Activated CD8-positive, alpha-beta memory T cell treated with anti-CD3 and anti-CD28 coated beads, Interleukin-2, amount 50 U/mL, for 24 hours (primary cell): ENCODE data around the gene DNAJA4.

Experiments
- DNase-seq: peaks from one replicate; pipeline ENCODE4 v3.0.0-alpha.2; 2020; ENCODE audit errors: extremely low read depth

DNAJA4 gene

DNA sequence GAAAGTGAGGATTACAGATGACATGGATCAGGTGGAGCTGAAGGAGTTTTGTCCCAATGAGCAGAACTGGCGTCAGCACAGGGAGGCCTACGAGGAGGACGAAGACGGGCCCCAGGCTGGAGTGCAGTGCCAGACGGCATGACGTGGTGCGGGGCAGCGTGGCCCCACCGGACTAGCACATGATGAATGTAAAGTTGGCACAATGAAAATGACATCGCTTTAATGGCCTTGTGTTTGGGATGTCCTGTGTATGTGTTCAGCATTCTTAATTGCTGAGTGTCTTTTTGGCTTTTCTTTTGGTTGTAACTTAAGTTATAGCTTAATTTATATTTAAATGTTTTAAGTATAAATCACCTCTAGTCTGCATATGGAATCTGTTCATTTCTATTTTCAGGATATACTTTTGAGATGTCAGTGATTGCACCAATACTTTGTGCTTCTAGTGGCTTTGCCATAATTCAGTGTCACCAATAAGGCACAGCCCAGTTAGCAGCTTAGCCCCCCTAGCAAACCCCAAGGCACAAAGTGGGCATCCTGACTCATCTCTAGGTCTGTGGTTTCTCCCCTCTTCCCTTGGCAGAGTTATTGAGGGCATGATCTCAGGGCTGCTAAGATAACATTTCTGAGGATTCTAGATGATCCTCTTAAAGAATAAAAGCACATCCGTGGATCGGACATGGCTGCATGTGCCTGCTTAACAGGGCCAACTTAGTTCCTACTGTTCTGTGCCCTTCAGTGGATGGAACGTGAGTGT lies 16.1 kb downstream of the DNAJA4 start:
- no peak for DNase-seq

DNA sequence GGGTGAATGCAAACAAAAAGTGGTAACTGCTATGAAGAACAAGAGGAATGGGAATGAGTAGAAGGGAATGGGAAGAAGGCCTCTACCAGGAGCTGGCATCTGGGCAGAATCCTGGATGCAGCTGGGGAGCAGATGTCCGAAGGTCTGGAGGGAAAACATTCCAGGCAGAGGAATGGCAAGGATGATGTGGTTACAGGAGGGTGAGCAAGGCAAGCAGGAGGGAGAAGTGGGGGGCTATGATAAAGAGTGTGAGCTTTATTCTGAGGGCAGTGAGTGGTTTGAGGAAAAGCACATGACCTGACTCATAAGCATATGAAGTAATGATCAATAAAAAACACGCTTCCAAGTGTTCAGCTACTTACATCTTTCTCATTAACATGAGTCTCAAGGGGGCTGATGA lies 18.0 kb downstream of the DNAJA4 start:
- no peak for DNase-seq

DNA sequence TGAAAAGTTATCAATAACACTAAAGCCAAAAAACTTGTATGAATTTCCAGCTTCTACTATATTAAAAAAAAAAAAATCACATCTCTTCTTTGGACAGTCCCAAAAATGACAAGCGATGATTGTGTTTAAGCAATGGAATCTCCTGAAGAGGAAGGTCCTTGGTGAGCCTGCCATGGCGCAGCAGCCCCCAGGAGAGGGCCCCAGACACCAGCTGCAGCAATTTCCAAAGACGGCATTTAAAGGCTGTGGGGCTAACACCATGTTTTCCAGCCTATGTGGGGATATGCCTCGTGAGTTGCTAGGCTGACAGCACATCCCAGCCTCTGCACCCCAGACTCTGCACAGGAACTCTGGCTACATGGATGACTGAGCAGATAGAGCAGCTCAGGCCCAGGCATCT lies 20.4 kb downstream of the DNAJA4 start:
- no peak for DNase-seq

DNA sequence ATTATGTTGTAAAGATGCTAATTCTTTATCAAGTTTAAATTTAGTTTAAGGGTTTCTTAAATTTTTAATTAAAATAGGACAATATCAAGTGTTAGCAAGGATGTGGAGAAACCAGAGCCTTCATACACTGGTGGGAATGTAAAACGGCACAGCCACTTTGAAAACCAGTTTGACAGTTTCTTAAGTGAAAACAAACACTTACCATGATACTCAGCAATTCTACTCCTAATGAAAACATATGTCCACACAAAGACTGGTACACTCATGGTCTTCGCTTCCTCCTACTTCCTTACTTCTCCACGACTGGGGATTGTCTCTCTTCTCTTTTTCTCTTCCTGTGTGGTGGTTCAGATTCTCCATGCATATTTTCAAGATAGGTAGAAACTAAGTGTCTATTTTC lies 25.9 kb downstream of the DNAJA4 start:
- no peak for DNase-seq

DNA sequence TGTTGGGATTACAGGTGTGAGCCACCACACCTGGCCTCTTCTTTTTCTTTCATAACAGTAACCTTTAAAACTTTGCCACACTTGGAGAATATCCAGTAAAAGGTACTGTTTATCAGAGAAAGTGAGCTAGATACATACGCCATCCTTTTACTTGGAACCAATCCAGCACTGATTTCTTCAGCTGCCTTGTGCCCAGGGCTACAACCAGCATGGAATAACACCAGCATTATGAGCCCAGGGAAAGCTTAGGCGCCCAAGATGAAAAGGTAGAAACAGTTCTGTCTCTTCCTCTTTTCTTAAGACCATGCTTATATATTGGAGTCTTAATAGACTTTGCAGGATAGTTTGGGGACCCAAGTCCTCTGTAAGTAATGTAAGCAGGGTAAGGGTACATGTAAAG lies 26.7 kb downstream of the DNAJA4 start:
- DNase-seq, result no peak

DNA sequence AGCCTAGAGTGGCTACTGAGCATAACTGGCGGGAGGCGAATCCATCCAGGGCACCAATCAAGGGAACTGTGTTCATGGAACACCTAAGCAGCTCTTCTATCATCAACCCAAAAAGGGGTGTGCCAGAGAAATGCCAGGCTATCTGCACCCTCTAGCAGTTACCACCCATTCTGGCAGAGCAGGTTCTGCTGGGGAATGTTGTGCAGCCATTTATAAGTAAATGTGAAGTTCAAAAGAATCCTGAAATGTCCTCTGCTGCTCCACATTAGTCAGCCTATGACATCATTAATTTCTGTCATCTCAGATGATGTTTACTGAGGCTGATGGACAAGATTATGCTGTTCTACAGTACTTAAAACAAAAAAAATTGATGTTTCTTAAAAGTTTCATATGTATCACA lies 27.3 kb downstream of the DNAJA4 start:
- DNase-seq, result no peak

DNA sequence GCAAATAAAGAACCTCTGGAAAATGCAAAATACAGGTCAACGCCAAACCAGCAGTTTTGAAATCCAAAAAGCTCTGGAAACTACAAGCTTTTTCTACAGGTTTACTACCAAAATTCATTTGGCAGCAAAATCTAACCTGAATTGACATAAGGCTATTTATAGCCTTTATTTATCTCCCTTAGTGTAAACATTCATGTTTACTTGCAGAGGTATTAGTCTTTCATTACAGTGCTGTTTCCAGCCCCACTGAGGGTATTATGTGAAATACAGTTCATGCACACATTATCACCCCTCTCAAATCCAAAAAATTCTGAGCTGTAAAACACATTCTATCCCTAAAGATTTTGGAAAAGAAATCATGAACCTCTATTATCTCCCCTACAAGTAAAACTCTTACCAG lies 27.9 kb downstream of the DNAJA4 start:
- no peak for DNase-seq

DNA sequence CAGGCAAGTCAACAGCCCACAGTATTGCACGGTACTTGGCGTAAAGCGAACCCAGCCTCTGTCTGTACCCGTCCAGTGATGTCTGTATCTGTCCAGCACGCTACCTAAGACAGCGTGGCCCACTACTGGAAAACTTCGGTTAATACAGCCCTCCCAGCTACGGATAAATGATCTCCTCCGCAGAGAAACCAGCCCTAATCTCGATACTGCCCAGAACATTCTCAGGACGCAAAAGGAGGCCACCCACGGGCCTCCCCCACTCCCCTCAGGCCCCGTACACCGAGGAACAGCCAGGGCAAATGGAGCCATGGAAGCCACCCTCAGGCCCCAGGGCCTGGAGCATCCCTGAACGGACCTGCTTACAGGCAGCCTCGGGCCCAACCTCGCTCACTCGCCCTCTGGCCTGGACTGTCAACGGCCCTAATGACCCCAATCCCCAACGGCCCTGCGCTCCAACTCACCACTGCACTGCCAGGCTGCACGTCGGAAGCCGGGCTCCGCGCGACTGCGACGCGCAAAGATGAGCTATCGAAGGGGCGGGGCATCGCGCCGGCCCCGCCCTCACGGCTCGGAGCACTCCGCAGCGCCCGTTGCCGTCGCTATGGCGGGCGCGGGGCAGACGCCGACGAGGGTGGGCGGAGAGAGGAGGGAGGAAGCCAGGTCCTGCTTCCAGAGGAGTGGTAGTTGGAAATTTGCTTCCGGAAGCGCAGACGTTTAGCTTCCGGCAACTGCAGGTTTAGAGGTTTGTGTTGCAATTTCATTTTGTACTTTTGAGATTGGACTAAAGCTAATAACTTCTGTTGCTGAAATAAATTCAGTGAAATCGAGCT lies 35.0 kb downstream of the DNAJA4 start, which contains the start of gene SKIC8:
Gene SKIC8 (minus strand): TSS at position 509 of the 830 bp plus-strand sequence. CDS start 3,923 bp downstream, outside the sequence.
- peak; percentile 67 for DNase-seq

DNA sequence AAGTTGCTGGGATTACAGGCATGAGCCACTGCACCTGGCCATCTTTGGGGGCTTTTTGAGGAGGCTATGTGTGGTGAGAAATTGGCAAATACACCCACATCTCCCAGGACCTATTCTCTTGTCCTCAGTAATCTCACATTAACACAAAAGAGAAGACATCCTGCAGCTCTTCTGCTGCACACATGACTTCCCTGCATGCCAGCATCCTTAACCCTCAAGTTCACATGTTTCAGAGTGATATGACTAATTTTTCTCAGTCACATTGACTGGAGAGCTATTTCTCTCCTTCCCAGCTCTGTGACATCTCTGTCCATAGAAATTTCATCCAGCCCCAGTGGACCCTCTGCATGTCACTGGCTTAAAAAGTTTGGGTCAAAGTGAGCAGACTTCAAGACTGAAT lies 37.0 kb downstream of the DNAJA4 start:
- no peak for DNase-seq

DNA sequence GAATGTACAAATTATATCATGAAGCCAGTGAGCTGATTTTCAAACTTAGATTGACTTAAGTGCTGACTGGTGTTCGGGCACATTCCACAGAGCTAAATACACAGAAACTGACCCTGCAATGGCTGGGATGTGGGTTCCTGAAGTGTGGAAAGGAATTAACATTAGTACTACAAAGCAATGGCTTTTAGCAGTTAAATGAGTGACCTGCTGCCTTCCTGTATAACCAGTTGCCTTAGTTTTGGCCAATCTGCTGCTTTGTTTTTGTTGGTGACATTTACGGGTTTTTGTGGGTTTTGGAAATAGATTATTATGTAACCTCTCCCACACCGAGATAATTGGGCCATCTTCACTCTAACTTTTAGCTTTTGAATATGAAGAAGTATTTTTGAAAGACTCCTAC lies 37.5 kb downstream of the DNAJA4 start:
- no peak for DNase-seq

DNA sequence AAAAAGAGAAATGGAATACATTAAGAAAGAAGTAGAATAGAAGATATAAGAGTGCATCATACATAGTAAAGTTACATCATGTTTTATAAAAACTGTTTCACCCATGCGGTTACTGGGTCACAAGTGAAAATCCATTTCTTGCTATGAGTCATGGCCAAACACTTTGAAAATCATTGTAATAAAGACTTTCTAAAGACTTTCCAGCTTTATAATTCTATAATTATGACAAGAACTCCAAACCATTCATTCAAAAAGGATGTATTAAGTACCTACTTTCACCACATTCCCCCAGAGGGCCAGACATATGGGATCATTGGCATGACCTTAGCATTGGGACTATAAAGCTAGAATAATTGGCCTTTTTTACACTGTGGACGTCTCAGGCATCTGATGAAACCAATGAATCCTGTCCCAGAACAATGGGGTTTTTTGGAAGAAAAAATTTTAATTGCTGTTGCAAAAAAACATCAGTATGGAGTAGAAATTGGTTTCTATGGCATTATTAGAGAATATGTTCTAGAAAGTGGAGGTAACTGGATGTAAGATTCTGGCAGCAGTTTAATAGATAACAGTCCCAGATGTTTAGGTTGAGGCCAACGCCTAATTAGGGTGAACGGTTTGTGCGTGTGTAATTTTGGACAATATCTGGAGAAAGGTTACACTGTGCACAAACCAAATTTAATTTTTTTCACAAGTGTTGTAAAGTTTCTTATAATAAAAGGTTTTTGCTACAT lies 38.4 kb downstream of the DNAJA4 start:
- DNase-seq, result no peak

DNA sequence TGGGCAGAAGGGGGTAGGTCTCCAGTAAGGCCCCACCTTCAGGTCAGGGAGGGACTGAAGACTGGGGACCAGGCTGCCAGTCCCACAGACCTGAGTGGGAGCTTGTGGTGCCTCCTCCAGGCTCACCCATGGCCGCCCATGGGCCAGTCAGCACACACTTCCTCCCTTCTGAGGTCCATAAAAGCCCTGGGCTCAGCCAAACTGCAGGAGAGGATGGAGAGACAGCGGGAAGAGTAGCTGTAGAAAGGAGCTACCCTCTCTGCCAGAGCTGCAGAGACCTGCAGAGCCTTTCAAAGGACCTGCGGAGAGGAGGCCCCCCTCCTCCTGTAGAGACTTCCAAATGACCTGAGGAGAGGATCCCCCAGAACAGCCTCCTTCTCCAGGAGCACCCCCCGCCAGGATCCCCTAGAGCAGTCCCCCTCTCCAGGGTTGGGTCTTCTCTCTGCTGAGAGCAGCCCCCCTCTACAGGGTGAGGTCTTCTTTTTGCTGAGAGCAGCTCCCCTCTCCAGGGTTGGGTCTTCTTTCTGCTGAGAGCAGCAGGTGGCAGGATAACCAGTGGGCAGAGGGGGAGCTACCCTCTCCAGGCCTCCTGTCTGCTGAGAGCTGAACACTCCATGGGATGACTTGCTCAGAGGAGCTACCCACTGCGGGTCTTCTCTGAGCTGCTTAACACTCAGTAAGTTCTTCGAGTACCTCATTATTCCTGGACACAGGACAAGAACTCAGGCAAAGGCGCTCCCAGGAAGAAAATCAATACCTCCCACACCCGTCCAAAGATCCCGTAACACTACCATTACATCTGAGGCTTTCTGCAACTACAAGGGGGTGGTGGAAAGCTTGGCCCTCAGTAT lies 40.1 kb downstream of the DNAJA4 start:
- DNase-seq, result no peak

DNA sequence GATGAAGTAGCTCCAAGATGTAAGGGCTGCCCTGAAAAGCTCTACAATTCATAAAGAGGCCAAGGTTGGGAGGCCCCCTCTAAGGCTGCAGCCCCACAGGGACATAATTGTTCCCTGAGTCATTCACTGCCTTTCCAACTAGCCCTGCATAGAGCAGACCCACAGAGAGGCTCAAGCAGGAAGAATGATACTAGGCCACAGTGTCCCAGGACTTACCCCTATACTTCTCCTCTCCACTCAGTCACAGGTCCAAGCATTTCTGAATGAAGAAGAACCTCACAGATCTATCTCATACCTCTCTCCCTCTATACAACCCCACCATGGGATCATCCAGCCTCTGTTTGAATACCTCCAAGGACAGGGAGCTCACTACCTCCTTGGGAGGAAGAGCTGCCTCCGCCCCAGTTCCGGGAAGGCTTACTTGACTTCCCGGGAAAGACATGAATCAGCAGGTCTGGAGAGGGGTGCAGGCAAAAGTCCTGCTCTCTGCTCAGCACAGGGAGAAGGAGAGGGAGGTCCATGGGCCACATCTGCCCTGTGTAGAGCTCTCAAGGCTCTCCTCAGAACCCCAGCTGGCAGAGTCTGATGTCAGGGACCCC lies 41.9 kb downstream of the DNAJA4 start:
- no peak for DNase-seq

DNA sequence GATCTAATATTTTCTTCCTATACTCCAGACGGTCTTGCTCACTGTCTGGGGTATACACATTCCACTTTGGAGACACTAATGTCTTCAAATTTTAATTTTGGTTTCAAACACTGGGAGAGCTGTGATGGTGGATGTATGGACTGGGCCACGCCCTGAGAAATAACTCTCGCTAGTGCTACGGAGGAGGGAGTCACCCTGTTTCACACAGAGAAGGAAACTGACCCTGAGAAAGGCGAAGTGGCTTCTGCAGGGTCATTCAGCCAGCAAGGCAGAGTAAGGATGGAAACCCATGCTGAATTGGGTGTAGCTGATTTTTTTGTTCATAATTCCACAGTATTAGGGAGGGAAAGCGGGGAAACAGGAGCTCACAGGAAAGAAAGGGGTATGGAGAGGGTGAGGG lies 43.6 kb downstream of the DNAJA4 start:
- DNase-seq, result no peak

DNA sequence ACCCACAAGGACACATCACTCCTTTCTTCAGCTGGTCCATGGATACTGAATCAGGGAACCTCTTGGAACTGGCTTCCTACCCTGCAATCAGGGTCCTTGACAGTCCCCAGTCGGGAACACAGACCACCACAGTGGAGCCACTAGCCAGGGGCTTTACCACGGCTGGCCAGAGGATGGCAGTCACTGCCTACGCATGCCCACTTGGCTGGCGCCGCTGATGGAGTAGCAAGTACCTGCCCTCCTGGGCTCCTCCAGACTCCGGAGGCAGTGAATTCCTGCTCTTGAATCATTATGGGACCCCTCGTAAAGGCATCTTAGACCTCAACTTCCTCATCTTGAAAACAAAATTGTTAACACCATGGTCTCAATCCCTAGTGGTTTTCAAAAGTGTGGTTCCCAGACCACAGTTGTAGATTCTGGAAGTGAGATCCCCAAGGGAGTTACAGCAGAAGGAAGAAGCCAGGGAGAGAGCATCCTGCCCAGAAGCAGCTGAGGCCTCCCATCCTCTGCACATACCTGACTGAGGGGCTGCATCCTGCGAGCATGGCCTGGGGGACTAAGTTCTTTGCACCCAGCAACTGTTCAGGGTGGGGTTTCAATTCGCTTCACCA lies 44.2 kb downstream of the DNAJA4 start:
- DNase-seq, result no peak

DNA sequence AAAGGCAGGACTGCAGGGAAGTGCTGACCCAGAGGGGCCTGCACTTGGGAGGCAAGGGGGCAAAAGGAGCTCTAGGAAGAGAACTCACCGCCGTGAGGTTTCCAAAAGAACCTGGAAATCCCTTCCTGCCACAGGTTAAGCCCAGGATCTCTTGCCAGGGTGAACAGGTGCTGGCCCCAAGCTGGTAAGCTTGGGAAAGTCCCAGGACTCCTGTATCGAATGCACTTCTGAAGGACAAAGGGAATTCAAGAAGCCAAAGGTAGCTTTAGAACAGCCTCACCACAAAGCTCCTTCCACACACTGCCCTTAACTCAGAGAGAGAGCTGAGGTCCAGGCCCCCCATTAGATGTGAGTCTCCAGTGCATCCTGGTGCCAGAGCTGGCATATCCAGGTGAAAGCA lies 46.9 kb downstream of the DNAJA4 start:
- no peak for DNase-seq

DNA sequence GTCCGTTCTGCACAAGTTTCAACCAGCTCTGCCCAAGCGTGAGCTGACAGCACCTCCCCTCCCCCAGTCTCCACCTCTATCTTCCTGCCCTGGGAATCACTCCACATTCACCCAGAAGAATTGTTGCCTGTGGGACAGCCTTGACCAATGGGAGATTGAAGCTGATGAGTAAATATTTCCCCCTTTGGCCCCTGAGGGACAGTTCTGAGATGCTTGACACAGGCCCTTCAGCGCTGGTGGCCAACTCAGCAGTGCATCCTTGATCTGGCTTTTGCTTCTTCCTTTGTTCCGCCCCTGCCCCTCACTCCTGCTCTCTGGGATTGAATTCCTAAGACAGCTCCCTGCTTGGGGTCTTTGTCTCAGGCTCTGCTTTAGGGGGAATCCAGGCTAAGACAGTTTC lies 48.2 kb downstream of the DNAJA4 start:
- DNase-seq, result no peak

DNA sequence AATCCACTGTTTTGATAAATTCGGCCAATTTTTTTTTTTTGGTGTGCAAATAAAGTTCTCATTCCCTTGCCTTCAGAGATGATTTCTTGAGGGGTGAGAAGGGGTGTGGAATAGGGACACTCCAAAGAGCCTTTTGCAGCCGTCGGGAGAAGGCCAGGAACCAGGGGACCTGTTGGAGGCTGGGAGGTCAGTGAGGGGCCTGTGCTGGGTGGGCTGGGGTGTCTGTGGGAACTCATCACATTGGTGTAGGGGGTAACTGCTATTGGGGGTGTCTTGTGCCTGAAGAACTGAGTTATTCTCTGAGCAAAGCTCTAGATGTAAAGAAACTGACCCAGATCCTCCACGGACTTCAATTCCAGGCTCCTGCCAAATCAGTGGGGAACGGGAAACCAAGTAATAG lies 48.6 kb downstream of the DNAJA4 start:
- no peak for DNase-seq

DNA sequence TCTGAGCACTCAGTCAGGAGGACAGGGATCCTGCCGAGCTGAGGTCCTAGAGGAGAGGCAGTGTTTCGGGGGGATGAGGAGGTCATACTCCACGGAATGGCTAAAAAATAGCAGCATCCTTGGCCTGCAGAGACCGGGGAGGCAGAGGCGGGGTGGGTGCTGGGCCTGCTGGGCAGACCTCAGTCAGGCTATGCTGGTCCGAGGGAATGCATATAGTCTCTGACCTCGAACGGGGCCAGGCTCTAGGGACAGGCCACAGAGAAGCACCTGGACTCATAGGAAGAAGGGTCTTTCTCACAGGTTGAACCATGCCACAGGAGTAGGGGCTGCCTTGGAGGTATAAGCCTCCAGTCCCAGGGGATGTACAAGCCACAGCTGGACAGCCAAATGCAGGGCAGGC lies 49.0 kb downstream of the DNAJA4 start:
- DNase-seq, result no peak

DNA sequence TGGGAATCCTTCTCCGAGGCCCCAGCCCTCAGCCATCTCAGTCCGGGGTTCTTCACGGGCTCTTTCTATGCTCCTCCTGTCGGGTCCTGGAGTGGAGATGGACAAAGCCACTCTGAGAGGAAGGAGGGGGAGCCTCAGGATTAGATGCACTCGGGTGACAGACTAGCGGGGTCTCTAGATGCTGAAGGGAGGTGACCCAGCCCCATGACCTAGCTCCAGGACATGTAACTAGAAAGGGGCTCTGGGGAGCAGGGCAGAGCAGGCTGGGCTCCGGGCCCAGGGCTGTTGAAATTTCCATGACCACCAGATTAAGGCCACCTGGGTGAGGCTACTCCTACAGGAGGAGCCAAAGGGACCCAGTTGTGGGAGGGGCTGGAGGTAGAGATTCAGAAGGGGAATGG lies 49.8 kb downstream of the DNAJA4 start:
- DNase-seq, result no peak
